ENCODE results near the gene ENTPD7.
"Not testable (repeated sequence)": the region's sequence is repeated elsewhere in the genome, so short reads cannot be mapped to it uniquely, and the experiment has no call there.

The ENTPD7 gene

DNA sequence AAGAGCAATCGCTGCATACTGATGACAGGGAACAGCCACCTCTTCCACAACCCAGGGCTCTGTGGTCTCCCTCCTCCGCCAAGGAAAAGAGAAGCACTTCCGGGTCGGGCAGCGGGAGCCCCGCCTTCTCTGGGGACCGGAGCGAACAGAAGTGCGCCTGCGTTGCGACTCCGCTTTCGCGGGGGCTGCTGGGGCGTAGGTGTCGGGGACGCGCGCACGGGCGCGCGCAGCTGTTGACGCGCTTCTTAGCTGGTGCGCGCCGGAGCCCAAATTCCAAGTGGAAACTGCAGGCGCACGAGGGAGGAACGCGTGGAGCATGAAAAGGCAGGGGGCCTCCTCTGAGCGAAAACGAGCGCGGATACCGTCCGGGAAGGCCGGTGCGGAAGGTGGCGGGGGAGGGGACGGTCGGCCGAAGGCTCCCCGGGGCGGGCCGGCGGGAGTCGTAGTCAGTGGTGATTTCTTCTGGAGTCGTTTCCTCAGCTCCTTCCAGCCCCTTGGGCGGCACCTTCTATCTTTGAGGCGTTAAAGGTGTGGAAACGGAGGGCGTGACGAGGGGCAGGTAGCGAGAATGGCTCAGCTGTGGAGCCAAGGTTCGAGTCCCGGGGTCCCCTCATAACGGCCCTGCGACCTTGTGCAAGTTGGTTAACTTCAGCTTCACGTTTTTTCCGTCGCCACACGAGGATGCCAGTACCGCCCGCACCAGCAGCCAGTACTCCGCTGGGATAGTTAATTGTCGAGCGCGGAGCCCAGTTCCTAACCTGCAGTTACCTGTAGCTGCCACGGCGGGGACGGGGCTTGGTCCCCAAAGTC is 72.9 kb downstream of the ENTPD7 start, which contains the start of the genes COX15 and CUTC:
COX15 (minus strand) TSS at position 95 of the 810 bp plus-strand sequence; CDS start at position 17, 78 bp downstream.
CUTC (plus strand) TSS at position 202 of the 810 bp plus-strand sequence; CDS start at position 317, 115 bp downstream.
- intact Hi-C loops (cut with DNase I) = loop anchor here (5.0 kb wide), 1 partner anchor 110 kb away; the partner anchor contains the start of gene SLC25A28
- DNase-seq = peak; percentile 89 to 99 (median 98)

GRCh38 chr10:99733366-99733765 is 74.1 kb downstream of the ENTPD7 start:
- DNase-seq = peak in 32 of 42 donors; percentile 10 to 79 (median 37)
- intact Hi-C loops (cut with DNase I) = loop anchor here (5.0 kb wide), 1 partner anchor 111 kb away; the partner anchor contains the start of gene SLC25A28

GRCh38 chr10:99734111-99734510 is 74.8 kb downstream of the ENTPD7 start:
- not testable (repeated sequence) for DNase-seq
- intact Hi-C loops (cut with DNase I) = loop anchor here (5.0 kb wide), 1 partner anchor 112 kb away; the partner anchor contains the start of gene SLC25A28

- no peak for DNase-seq
- intact Hi-C loops (cut with DNase I) = no loop called here
These were observed 81.0 kb downstream of the ENTPD7 start for GRCh38 chr10:99740260-99740659.

- no peak for DNase-seq
- intact Hi-C loops (cut with DNase I) = no loop called here
These were observed 81.7 kb downstream of the ENTPD7 start for GRCh38 chr10:99740933-99741559.

- intact Hi-C loops (cut with DNase I) = no loop called here
- no peak for DNase-seq
These were observed 82.9 kb downstream of the ENTPD7 start for GRCh38 chr10:99742254-99742653.

DNA sequence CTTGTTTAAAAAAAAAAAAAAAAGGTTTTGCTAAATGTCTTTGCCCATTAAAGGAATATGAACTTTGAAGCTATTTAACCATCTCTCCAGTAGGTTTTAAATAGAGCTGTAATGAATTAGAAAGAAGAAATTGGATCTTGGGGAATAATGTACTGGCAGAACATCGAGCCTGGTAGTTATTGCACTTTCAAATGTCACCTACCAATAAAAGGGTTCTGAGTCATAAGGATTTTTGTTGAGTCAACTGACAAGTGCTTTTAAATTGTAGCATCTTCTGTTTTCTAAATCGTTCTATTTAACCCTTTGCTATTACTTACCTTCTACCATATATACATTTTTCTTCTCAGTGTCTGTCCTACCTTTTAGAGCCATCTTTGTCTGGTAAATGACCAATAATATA is 83.4 kb downstream of the ENTPD7 start:
- intact Hi-C loops (cut with DNase I) = no loop called here
- DNase-seq = peak in 1 of 42 donors; percentile 10

- intact Hi-C loops (cut with DNase I) = no loop called here
These were observed 84.5 kb downstream of the ENTPD7 start for GRCh38 chr10:99743841-99744240.

DNA sequence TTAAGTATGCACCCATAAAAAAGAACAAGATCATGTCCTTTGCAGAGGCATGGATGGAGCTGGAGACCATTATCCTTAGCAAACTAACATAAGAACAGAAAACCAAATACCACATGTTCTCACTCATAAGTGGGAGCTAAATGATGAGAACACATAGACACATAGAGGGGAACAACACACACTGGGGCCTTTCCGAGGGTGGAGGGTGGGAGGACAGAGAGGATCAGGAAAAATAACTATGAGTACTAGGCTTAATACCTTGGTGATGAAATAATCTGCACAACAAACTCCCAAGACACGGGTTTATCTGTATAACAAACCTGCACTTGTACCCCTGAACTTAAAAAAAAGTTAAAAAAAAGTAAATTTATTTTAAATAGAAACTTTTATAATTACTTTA is 86.9 kb downstream of the ENTPD7 start:
- intact Hi-C loops (cut with DNase I) = not testable (repeated sequence)
- DNase-seq = peak in 18 of 42 donors; percentile 12 to 67 (median 28)

More at GRCh38 chr10:99743841-99744240, 84.5 kb downstream of the ENTPD7 start:
- DNase-seq = peak in 12 of 42 donors; percentile 8 to 62 (median 28)

- DNase-seq = no peak
- intact Hi-C loops (cut with DNase I) = no loop called here
These were observed 89.6 kb downstream of the ENTPD7 start for GRCh38 chr10:99748823-99749451.

DNA sequence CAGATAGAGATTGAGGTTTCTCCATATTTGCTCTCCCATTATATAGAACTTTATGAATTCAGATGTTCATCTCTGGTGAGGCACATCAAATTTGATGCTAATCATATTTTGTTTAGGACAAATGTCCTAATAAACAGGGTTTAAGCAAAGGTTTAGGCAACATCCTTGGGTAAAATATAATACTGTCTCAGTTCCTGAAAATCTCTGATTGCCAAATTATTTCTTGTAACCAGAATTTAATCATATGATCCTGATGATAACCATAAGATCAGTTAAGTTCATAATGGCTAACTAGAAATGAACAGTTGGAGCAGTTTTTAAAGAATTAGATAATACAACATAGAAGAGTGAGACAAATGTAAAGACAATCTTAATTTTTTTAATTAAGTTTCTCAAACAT is 91.3 kb downstream of the ENTPD7 start:
- no peak for DNase-seq
- intact Hi-C loops (cut with DNase I) = no loop called here

DNA sequence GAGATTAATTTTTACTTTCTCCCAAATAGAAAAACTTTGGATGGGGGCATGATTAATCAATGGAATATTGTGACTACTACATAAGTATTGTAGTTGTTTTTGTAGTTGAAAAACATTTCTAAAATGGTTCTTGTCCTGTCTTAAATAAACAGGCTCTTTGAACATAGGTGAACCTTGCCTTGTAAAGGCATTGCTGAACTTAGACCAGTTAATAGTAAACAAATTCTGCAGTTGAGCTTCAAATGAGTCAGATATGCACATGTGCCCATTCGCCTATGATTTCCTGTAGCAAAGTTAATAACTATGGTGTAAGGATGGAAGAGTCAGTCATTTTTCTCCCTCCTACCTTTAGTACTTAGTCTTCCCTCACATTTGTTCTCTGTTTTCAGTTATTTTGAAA is 95.4 kb downstream of the ENTPD7 start:
- DNase-seq = no peak
- intact Hi-C loops (cut with DNase I) = no loop called here
